MM.1S (cell line): ENCODE results near the gene ABCG4.

Source experiments
- DNase-seq: peaks from one replicate; pipeline ENCODE4 v3.0.0-alpha.2; 2015
- H2AFZ ChIP-seq: fragments of 300-600 bp; sonication (generic); 2 replicates; pipeline ENCODE4 v1.6.0; 2016; ENCODE audit warnings: antibody characterized with exemption, low read length
- H3F3A ChIP-seq: fragments of 300-600 bp; sonication (generic); 2 replicates; pipeline ENCODE4 v1.6.1; 2016; ENCODE audit warnings: mild to moderate bottlenecking, antibody characterized with exemption, low read length, moderate library complexity, mixed read lengths; ENCODE audit not compliant: insufficient read depth
- H3K27ac ChIP-seq: fragments of 300-600 bp; sonication (generic); 2 replicates; pipeline ENCODE4 v1.5.1; 2016; ENCODE audit warnings: mild to moderate bottlenecking, low read length
- H3K27me3 ChIP-seq: fragments of 300-600 bp; sonication (generic); replicated peaks from 2 replicates; pipeline ENCODE4 v1.6.0; 2016; ENCODE audit warnings: low read length; ENCODE audit not compliant: insufficient read depth
- H3K36me3 ChIP-seq: fragments of 300-600 bp; sonication (generic); replicated peaks from 2 replicates; pipeline ENCODE4 v1.6.1; 2016; ENCODE audit warnings: mild to moderate bottlenecking, low read length, mixed read lengths; ENCODE audit not compliant: insufficient read depth
- H3K4me1 ChIP-seq: fragments of 300-600 bp; sonication (generic); 2 replicates; pipeline ENCODE4 v1.6.1; 2016; ENCODE audit warnings: low read length, mixed read lengths
- H3K4me2 ChIP-seq: fragments of 300-600 bp; sonication (generic); 2 replicates; pipeline ENCODE4 v1.6.0; 2016; ENCODE audit warnings: low read depth, low read length
- H3K4me3 ChIP-seq: fragments of 300-600 bp; sonication (generic); 2 replicates; pipeline ENCODE4 v1.5.1; 2016; ENCODE audit warnings: low read length, mixed read lengths
- H3K79me2 ChIP-seq: fragments of 300-600 bp; sonication (generic); 2 replicates; pipeline ENCODE4 v1.6.1; 2016; ENCODE audit warnings: mixed run types, low read length, mixed read lengths
- H3K9ac ChIP-seq: fragments of 300-600 bp; sonication (generic); 2 replicates; pipeline ENCODE4 v1.6.1; 2016; ENCODE audit warnings: low read length, mixed read lengths
- H3K9me2 ChIP-seq: fragments of 300-600 bp; sonication (generic); replicated peaks from 2 replicates; pipeline ENCODE4 v1.6.1; 2016; ENCODE audit warnings: mild to moderate bottlenecking, low read length, mixed read lengths; ENCODE audit not compliant: insufficient read depth
- H3K9me3 ChIP-seq: fragments of 300-600 bp; sonication (generic); replicated peaks from 2 replicates; pipeline ENCODE4 v1.6.1; 2016; ENCODE audit warnings: mild to moderate bottlenecking, low read length, mixed read lengths; ENCODE audit not compliant: insufficient read depth
- H4K20me1 ChIP-seq: fragments of 300-600 bp; sonication (generic); 2 replicates; pipeline ENCODE4 v1.6.1; 2016; ENCODE audit warnings: mild to moderate bottlenecking, low read length, moderate library complexity, mixed read lengths; ENCODE audit not compliant: insufficient read depth
- CTCF ChIP-seq: fragments of 300-600 bp; sonication (generic); IDR thresholded peaks from 2 replicates; pipeline ENCODE4 v1.5.1; 2016; ENCODE audit warnings: antibody characterized with exemption, low read length, mixed read lengths
- EZH2 ChIP-seq: fragments of 300-600 bp; sonication (generic); optimal IDR thresholded peaks from 2 replicates; pipeline ENCODE3; 2017; ENCODE audit warnings: low read depth, mild to moderate bottlenecking, antibody characterized with exemption, low read length, mixed read lengths
- EZH2phosphoT487 ChIP-seq: fragments of 300-600 bp; sonication (generic); IDR thresholded peaks from 2 replicates; pipeline ENCODE4 v1.6.1; 2018; ENCODE audit warnings: antibody characterized with exemption, low read length

ABCG4 gene

DNA sequence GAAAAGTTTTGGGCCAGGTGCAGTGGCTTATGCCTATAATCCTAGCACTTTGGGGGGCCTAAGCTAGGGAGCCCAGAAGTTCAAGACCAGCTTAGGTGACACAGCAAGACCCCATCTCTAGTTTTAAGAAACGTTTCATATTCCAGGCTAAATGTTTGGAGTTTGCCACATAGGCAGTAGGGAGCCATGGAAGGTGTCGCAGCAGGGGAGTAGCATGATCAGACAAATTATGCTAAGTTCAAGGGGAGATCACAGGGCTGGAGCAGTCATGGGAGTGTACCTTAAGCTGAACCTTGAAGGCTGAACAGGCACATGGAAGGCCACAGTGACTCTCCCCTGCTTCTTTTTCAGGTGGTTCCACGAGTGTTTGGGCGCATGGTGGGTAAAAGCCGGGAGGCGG is 30.5 kb downstream of the ABCG4 start:
- Histone ChIP-seq H3K27ac (no peak overlapping the region), H3K36me3 (no peaks in the 10 kb centered on the region), H2AFZ (no peak overlapping the region), H3K27me3 (no peaks in the 10 kb centered on the region), H3K9ac (no peak overlapping the region), H3F3A (no peaks in the 10 kb centered on the region), H3K4me3 (no peak overlapping the region), H3K9me3 (no peaks in the 10 kb centered on the region), H3K4me1 (0 out of 2 replicates have a peak, but pooled peaks cover 4% of the 10 kb centered on the region), H4K20me1 (no peaks in the 10 kb centered on the region), H3K79me2 (no peaks in the 10 kb centered on the region), H3K9me2 (no peaks in the 10 kb centered on the region), H3K4me2 (no peak overlapping the region)
- no peak for DNase-seq
- TF ChIP-seq EZH2 (no peak), CTCF (no peak), EZH2phosphoT487 (no peak)

GRCh38 chr11:119179983-119180382 is 31.1 kb downstream of the ABCG4 start:
- Histone ChIP-seq H3K9ac (no peak overlapping the region), H3K36me3 (no peaks in the 10 kb centered on the region), H3K27ac (no peak overlapping the region), H3K79me2 (no peaks in the 10 kb centered on the region), H3K9me2 (no peaks in the 10 kb centered on the region), H3K9me3 (no peaks in the 10 kb centered on the region), H3K4me3 (no peak overlapping the region), H3K4me1 (0 out of 2 replicates have a peak, but pooled peaks cover 4% of the 10 kb centered on the region), H3K27me3 (no peaks in the 10 kb centered on the region), H4K20me1 (no peaks in the 10 kb centered on the region), H3F3A (no peaks in the 10 kb centered on the region), H2AFZ (no peak overlapping the region), H3K4me2 (no peak overlapping the region)
- TF ChIP-seq CTCF (no peak), EZH2 (no peak), EZH2phosphoT487 (no peak)
- no peak for DNase-seq

DNA sequence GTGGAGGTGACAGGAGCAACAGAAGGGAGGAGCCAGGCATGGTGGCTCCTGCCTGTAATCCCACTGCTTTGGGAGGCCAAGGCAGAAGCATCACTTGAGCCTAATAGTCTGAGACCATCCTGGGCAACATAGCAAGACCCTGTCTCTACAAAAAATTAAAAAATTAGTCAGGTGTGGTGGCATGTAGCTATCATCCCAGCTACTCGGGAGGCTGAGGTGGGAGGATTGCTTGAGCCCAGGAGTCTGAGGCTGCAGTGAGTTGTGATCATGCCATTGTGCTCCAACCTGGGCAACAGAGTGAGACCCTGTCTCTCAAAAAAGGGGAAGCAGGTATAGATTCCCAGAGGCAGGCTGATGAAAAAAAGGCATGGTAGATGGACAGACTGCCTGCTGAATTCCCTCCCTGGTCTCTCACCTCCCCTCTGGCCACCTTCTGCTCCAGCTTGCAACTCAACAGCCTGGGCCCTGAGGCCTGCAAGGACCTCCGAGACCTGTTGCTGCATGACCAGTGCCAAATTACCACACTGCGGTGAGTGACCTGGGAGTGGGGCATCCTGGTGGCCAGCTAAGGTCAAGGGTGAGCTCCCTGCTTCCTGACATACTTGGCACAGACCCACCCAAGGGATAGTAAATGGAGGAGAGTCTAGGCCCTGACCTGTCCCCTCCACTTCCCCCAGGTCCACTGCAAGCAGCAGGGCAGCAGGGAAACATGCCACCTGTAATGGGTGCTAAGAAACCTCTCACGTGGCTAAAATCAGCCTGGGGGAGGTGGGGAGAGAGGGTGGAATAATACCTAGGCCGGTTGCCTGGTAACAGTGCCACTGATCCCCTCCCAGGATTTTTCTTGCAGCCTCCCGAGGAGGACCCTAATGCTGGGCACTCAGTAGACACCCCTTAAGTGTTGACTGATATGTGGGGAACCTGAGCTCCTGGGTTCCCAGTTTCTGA is 32.2 kb downstream of the ABCG4 start:
- no peaks in the 10 kb centered on the region for H3K9me3 ChIP-seq
- TF ChIP-seq EZH2phosphoT487 (no peak), CTCF (no peak), EZH2 (no peak)

More for the DNA sequence above, 32.2 kb downstream of the ABCG4 start:
- Histone ChIP-seq H3K79me2 (no peaks in the 10 kb centered on the region), H3K27me3 (0 out of 2 replicates have a peak, but pooled peaks cover 1% of the 10 kb centered on the region), H3K36me3 (no peaks in the 10 kb centered on the region), H3K27ac (no peak overlapping the region), H3K4me3 (no peak overlapping the region), H3F3A (no peaks in the 10 kb centered on the region), H3K9me2 (no peaks in the 10 kb centered on the region), H3K4me1 (0 out of 2 replicates have a peak, but pooled peaks cover 4% of the 10 kb centered on the region), H3K9ac (no peak overlapping the region), H3K4me2 (no peak overlapping the region), H2AFZ (no peak overlapping the region), H4K20me1 (no peaks in the 10 kb centered on the region)
- DNase-seq: no peak
